NCI-H526 treated with DMSO at 0.1 percent for 48 hours (cell line): Measurements from ENCODE around the gene TRIM29.
"Not testable (repeated sequence)": the region's sequence is repeated elsewhere in the genome, so short reads cannot be mapped to it uniquely, and the experiment has no call there.

ENCODE experiments used
- DNase-seq: peaks from one replicate; lab custom pipeline; 2025; lab: John Stamatoyannopoulos, UW

TRIM29 gene

GRCh38 chr11:120137611-120138521, at the start of gene TRIM29:
Gene TRIM29 (minus strand): TSS chr11:120138113. CDS start chr11:120138031, 82 bp downstream.
- DNase-seq, result peak; percentile 95

GRCh38 chr11:120186774-120187591, 49.1 kb upstream of the TRIM29 start:
- no peak for DNase-seq

GRCh38 chr11:120186456-120186773, 48.5 kb upstream of the TRIM29 start:
- no peak for DNase-seq

GRCh38 chr11:120185706-120186455, 48.0 kb upstream of the TRIM29 start:
- DNase-seq, result no peak

GRCh38 chr11:120184946-120185705, 47.2 kb upstream of the TRIM29 start:
- DNase-seq, result no peak

GRCh38 chr11:120184371-120184945, 46.5 kb upstream of the TRIM29 start:
- DNase-seq, result no peak

- no peak for DNase-seq
Observed at GRCh38 chr11:120183701-120184141, 45.8 kb upstream of the TRIM29 start.

- DNase-seq, result peak; percentile 20
Observed at GRCh38 chr11:120182790-120183491, 45.0 kb upstream of the TRIM29 start.

GRCh38 chr11:120182372-120182771, 44.5 kb upstream of the TRIM29 start:
- no peak for DNase-seq

- DNase-seq, result no peak
Observed at GRCh38 chr11:120181376-120181975, 43.6 kb upstream of the TRIM29 start.

GRCh38 chr11:120180551-120181232, 42.8 kb upstream of the TRIM29 start:
- DNase-seq, result no peak

GRCh38 chr11:120180063-120180462, 42.1 kb upstream of the TRIM29 start:
- not testable (repeated sequence) for DNase-seq

- DNase-seq, result no peak
Observed at GRCh38 chr11:120179057-120179672, 41.3 kb upstream of the TRIM29 start.

- DNase-seq, result no peak
Observed at GRCh38 chr11:120178561-120179056, 40.7 kb upstream of the TRIM29 start.

GRCh38 chr11:120174866-120175265, 37.0 kb upstream of the TRIM29 start:
- no peak for DNase-seq

GRCh38 chr11:120173807-120174206, 35.9 kb upstream of the TRIM29 start:
- no peak for DNase-seq

GRCh38 chr11:120173019-120173705, 35.2 kb upstream of the TRIM29 start:
- DNase-seq, result no peak
